SU-DHL-6 (cell line): ENCODE measurements around the gene MEMO1.

Experiments
- EZH2phosphoT487 ChIP-seq: fragments of 200-600 bp; sonication (generic), shearing (Covaris generic); conservative IDR thresholded peaks from 2 replicates; pipeline ENCODE4 v1.6.1; 2018; ENCODE audit warnings: mild to moderate bottlenecking, antibody characterized with exemption, low read length, moderate library complexity, mixed read lengths
- TF ChIP-seq, protein P1 (sequence below): fragments of 200-600 bp; sonication (generic); IDR thresholded peaks from one replicate; pipeline ENCODE4 v1.5.1; 2017; ENCODE audit warnings: antibody characterized with exemption, mild to moderate bottlenecking, low read length, moderate library complexity; ENCODE audit not compliant: insufficient read depth, poor library complexity, severe bottlenecking

- TF ChIP-seq, protein P1, sequence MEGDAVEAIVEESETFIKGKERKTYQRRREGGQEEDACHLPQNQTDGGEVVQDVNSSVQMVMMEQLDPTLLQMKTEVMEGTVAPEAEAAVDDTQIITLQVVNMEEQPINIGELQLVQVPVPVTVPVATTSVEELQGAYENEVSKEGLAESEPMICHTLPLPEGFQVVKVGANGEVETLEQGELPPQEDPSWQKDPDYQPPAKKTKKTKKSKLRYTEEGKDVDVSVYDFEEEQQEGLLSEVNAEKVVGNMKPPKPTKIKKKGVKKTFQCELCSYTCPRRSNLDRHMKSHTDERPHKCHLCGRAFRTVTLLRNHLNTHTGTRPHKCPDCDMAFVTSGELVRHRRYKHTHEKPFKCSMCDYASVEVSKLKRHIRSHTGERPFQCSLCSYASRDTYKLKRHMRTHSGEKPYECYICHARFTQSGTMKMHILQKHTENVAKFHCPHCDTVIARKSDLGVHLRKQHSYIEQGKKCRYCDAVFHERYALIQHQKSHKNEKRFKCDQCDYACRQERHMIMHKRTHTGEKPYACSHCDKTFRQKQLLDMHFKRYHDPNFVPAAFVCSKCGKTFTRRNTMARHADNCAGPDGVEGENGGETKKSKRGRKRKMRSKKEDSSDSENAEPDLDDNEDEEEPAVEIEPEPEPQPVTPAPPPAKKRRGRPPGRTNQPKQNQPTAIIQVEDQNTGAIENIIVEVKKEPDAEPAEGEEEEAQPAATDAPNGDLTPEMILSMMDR: no peak
- TF ChIP-seq EZH2phosphoT487: no peak
Observed at GRCh38 chr2:32002406-32002805, 8.4 kb downstream of the MEMO1 start.
